ENCODE measurements around the gene B3GNT9.
A peak's percentile ranks its signal among the peaks of the same experiment; 100 is the strongest.

Gene B3GNT9

DNA sequence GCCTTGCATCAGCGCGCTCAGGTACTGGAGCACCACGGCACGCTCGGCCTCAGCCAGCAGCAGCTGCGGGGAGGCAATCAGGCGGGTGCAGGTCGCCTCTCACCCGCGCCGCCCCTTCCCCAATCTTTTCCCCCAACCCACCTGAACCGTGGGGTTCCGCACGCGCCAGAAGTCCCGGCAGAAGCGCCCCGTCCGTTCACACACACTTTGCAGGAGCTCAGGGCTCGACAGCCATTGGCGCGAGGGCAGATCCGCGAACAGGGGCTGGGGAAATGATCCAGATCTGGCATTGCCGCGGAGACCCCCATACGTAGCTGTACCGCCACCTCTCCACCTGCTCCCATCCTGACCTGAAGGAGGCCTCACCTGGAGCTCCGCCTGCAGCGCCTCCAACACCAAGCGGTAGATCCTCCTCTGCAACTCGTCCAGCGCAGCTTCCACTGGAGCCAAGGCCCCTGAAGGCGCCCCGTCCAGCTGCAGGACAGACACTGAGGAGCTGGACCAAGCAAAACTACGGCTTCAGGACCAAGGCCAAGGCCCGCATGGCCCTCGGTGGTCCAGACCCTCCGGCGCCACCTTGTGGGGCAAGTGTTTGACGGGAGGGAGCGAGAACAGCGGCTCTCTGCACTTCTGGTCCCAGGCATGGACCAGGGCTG, 34.3 kb upstream of the B3GNT9 start:
- DNase-seq (ENCODE audit: low read depth in 2 of 2), result peak; percentile 61 to 70

- DNase-seq (ENCODE audit: low read depth in 2 of 2), result no peak
Measured at GRCh38 chr16:67184453-67184994, 33.7 kb upstream of the B3GNT9 start.

DNA sequence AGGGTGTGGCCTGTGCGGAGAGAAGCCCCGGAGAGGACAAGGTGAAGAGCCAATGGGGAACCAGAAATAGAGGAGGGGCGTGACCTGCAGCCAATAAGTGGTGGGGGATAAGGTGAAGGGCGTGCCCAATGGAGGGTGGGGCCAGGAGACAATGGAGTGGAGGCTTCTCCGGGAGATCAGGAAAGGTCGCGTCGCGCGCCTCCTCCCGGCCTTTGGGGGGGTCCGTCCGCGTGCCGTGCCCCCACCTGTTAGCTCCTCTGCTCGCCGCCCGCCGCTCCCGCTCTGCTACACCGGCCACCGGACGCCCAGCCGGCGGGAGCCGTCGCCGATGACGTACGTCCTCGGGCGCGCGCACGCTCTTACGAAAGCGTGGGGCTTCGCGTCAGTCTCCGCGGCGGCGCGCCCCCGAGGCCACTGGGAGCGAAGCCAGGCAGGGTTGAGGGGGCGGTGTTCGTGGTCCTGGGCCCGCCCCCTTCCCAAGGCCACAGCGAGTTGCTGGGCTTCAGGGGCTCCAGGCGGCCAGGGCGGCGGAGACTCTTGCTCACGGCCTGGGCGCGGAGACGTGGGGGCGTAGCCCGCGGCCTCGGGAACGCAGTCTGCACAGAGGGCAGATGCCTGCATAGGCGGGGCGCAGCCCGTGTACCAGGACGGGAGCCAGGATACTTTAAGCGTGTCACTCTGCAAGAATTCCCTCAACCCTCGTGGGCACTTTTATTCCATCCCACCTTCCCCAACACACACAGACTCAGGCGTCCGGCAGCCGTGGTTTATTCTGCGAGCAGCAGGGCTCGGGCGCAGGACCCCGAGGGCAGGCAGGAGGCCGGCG, 33.0 kb upstream of the B3GNT9 start, which contains the start of gene MATCAP1:
TSS of gene MATCAP1 (minus strand) at position 337 of the 826 bp plus-strand sequence. CDS start 3,353 bp downstream, outside the sequence.
- peak; percentile 88 to 92 for DNase-seq (ENCODE audit: low read depth in 2 of 2)

- no peak for DNase-seq (ENCODE audit: low read depth in 2 of 2)
Measured at GRCh38 chr16:67183284-67183626, 32.5 kb upstream of the B3GNT9 start.

- no peak for DNase-seq (ENCODE audit: low read depth in 2 of 2)
Measured at GRCh38 chr16:67182288-67182687, 31.5 kb upstream of the B3GNT9 start.

DNA sequence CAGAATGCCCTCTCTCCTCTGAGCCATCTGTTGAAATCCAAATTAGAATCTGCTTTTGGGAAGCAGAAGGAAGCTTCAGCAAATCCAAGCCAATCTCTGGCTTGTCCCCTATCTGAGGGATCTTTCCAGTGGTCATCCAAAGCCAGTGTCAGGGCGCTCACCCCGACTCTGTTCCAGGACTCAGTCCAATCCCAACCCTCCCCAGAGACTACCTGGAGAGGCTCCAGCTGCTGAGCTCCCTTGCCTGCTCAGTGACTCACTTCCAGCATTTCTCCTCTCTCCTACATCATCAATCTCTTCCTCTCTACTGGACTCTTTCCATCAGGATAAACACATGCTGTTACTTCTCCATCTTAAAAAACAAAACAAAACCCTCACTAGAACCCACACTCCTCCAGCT, 30.5 kb upstream of the B3GNT9 start:
- DNase-seq (ENCODE audit: low read depth in 2 of 2), result no peak

GRCh38 chr16:67180166-67180565, 29.4 kb upstream of the B3GNT9 start:
- no peak for DNase-seq (ENCODE audit: low read depth in 2 of 2)

DNA sequence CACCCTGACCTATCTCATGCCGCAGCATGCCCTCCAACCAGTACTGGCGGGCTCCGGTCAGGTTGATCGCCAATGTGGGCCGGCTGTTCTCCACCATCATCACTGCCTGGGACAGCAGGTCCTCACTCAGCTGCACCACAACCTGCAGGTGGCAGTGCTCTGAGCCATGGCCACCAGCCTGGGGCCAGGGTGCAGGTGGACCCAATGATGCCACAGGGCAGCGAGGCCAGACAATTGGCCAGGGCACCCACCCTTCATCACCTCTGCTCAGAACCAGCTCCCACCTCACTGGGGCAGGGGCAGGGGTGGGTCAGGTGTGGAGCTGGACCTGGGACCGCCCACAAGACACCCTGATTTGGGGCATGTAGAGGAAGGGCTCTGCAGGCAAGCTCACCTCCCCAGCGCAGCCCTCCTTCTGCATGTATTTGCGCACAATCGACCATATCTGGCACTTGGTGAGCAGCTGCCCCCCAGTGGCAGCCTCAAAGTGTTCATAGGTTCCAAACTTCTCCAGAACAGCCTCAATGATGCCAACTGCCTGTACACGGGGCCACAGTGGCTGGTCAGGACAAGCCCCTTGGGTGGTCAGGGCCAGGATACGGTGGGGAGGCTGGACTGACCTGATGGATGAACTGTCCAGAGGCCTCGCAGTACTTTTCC, 28.8 kb upstream of the B3GNT9 start:
- DNase-seq (ENCODE audit: low read depth in 2 of 2), result no peak

- DNase-seq (ENCODE audit: low read depth in 2 of 2), result no peak
Measured at GRCh38 chr16:67177743-67178699, 27.2 kb upstream of the B3GNT9 start.

DNA sequence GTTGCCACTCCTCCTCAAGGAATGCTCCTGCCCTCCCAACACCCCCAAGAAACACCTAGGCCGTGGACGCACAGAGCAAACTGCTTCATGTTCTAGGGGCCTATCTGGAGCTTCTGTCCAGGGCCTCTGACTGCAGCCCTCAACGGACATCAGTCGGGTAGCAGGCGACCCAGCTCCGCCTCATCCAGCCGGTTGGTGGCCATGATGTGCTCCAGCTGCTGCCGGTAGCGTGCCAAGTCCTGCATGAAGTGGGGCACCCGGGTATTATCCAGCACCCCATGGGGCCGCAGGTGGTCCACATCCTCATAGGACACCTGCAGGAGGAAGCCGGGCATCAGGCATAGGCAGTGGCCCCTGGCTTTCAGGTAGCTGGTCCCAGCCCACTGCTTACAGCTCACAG, 25.9 kb upstream of the B3GNT9 start:
- DNase-seq (ENCODE audit: low read depth in 2 of 2), result no peak

DNA sequence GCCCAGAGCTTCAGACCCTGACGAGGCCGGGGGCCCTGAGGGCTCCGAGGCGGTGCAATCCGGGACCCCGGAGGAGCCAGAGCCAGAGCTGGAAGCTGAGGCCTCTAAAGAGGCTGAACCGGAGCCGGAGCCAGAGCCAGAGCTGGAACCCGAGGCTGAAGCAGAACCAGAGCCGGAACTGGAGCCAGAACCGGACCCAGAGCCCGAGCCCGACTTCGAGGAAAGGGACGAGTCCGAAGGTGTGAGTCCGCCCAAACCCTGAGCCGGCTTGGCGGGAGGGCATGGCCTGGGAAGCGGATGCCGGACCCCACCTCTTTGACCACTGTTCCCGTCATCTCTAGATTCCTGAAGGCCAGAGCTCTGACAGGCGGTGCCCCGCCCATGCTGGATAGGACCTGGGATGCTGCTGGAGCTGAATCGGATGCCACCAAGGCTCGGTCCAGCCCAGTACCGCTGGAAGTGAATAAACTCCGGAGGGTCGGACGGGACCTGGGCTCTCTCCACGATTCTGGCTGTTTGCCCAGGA, 24.0 kb upstream of the B3GNT9 start:
- no peak for DNase-seq (ENCODE audit: low read depth in 2 of 2)

DNA sequence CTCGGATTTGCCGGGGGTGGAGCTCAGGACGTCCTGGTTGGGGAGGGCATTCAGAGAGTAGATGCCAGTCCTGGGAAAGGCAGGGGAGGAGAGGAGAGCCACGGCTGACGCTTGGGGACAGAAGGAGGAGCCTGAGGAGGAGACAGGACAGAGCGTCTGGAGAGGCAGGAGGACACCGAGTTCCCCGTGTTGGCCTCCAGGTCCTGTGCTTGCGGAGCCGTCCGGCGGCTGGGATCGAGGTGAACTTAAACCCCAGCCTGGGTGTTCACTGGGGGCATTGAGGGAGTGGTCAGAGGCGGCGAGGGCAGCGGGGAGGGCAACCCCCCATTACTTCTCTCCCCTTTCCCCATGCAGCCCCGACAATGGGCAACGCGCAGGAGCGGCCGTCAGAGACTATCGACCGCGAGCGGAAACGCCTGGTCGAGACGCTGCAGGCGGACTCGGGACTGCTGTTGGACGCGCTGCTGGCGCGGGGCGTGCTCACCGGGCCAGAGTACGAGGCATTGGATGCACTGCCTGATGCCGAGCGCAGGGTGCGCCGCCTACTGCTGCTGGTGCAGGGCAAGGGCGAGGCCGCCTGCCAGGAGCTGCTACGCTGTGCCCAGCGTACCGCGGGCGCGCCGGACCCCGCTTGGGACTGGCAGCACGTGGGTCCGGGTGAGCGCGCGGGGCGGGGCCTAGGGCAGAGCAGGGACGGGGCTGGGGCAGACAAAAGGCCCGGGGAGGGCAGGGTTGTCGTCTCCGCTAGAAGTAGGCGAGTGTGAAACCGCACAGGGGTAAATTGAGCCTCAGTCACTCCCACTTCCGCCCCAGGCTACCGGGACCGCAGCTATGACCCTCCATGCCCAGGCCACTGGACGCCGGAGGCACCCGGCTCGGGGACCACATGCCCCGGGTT, 23.3 kb upstream of the B3GNT9 start:
- peak; percentile 17 to 43 for DNase-seq (ENCODE audit: low read depth in 2 of 2)

GRCh38 chr16:67173323-67173722, 22.5 kb upstream of the B3GNT9 start:
- no peak for DNase-seq (ENCODE audit: low read depth in 2 of 2)

GRCh38 chr16:67170949-67171649, 20.3 kb upstream of the B3GNT9 start:
- no peak for DNase-seq (ENCODE audit: low read depth in 2 of 2)

DNA sequence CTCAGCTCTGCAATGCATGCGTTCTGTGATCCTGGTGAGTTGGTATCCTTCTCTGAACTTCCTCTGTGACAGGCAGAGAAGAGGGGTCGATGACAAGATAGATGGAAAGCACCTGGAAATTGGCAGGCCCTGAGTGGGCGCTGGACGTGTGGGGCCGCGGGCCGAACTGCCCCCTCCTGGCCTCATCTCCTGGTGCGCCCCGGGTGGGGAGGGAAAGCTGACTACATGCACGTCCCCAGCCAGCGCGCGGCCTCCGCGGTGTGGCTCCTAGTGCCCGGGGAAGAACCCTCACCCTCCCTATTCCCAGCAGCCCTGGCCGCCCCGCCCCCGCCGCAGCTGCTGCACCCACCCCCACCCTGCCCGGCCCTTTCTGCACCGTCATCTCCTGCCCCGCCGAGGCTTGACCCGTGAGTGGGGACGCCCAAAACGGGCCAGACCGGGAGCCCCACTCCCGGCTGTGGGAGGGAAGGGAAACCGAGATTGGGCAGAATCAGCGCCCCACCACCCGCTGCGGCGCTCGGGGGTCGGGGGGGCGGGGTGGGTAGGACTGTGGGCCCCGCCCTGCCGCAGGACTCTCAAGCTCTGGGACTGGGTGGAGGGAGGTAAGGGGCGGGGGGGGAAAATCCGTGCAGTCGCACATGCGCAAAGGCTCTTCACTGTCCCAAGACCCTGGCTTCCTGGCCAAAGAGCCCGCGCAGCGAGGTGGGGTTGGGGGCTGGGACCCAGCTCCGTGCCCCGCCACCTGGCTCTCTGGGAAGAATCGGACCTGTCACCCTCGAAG, 19.6 kb upstream of the B3GNT9 start, which contains the start of gene NOL3:
TSS of gene NOL3 (plus strand) at position 371 of the 781 bp plus-strand sequence.
- DNase-seq (ENCODE audit: low read depth in 2 of 2), result peak in 1 of 2 donors; percentile 12

- DNase-seq (ENCODE audit: low read depth in 2 of 2), result no peak
Measured at GRCh38 chr16:67169642-67170167, 18.9 kb upstream of the B3GNT9 start.

- DNase-seq (ENCODE audit: low read depth in 2 of 2), result no peak
Measured at GRCh38 chr16:67169011-67169451, 18.2 kb upstream of the B3GNT9 start.

GRCh38 chr16:67167588-67167987, 16.8 kb upstream of the B3GNT9 start:
- DNase-seq (ENCODE audit: low read depth in 2 of 2), result no peak
